ENCODE measurements around the gene GLRA1.
"Not testable (repeated sequence)": the region's sequence is repeated elsewhere in the genome, so short reads cannot be mapped to it uniquely, and the experiment has no call there.

Gene GLRA1

DNA sequence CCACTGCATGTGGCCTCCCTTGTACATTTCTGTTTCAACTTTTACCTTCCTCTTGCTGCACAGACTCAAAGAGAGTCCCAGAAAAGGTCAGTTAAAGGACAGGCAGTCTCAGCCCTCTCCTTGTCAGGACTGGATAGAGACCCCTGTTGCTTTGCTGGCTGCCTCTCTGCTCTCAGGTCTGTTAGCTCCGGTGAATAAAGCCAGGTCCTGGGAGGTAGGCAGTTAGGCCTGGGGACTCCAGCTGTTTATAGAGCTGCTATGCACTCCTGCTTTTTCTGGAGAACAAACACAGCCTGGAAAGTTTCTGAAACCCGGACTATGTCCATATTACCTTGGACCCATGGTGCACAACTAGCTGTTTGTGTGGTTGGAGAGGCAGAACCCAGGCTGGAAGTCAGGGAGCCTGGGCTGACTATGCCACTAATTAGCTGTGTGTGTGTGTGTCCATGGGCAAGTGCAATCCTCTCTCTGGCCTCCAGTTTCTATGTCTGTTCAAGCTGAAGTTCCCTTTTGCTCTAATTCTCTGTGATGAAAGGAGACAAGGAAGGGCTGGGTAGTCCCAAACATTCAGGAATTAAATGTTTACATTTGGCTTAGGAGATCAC lies 42.9 kb downstream of the GLRA1 start:
- no peak for DNase-seq

GRCh38 chr5:151880324-151880723 lies 44.3 kb downstream of the GLRA1 start:
- no peak for DNase-seq

DNA sequence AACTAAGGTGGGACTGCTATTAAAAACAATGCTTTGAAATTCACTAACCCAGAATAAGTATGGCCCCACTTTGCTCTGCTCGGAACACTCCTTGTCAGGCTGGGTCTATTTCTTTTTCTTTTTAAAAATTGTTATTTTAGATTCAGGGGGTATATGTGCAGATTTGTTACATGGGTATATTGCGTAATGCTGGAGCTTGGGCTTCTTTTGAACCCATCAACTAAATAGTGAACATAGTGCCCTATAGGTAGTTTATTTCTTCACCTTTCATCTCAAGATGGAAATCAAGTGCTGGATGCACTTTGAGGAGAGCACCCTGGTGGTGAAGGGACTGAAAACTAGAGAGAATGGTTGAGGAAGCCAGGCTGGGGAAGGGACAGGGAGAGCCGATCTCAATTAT lies 51.0 kb downstream of the GLRA1 start:
- DNase-seq = no peak

DNA sequence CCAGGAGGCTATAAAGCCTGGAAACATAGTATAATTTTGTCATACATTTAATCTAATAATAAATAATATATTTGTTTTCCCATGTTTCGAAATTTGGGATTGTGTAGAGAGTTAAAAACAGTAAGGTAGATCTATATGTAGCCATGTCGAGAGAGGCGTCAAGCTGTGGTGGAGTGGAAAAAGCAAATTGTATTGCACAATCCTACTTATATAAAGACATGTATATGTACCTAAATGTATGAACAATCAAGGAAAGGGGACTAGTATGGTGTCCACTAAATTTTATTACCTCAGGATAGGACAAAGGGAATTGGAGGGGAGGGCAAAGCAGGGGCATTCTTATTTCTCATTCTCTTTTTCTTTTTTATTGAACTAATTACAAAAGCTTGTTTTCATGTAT lies 52.0 kb downstream of the GLRA1 start:
- no peak for DNase-seq

GRCh38 chr5:151870820-151871219 lies 53.8 kb downstream of the GLRA1 start:
- no peak for DNase-seq

DNA sequence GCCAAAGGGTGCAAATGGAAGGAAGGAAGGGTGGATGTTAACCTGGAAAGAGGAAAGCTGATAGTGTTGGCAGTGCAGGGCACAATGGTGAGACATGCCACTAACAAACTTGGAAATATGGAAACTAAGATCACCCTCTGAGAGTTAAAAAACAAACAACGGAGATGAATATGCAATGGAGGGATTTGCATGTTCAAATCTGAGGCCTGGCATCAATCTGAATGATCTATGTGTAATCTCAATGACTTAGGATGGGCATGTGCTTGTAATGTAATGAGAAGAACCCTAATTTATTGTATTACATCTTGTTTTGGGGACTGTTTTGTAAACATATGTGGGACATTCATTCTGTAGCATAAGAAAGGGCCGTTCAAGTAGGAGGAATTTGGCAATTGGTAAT lies 54.4 kb downstream of the GLRA1 start:
- no peak for DNase-seq

DNA sequence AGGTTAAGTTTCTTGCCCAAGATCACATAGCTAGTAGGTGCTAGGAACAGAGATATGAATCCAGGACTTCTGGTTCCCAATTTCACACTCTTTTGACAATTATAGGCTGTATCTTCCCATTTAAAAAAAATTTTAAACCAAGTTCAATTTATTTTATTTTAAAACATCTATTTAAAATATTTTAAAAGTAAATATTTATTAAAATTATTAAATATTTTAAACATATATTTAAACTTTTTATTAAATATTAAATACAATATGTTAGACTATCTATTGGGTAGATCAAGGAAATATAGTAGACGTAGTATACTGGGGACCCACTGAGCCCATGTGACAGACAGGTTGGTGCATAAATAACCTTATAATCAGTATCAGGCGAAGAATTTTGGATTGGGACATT lies 54.8 kb downstream of the GLRA1 start:
- DNase-seq = no peak

GRCh38 chr5:151868451-151868850 lies 56.2 kb downstream of the GLRA1 start:
- no peak for DNase-seq

- no peak for DNase-seq
These were observed 60.4 kb downstream of the GLRA1 start for GRCh38 chr5:151864061-151864748.

- no peak for DNase-seq
These were observed 61.1 kb downstream of the GLRA1 start for GRCh38 chr5:151863566-151863965.

DNA sequence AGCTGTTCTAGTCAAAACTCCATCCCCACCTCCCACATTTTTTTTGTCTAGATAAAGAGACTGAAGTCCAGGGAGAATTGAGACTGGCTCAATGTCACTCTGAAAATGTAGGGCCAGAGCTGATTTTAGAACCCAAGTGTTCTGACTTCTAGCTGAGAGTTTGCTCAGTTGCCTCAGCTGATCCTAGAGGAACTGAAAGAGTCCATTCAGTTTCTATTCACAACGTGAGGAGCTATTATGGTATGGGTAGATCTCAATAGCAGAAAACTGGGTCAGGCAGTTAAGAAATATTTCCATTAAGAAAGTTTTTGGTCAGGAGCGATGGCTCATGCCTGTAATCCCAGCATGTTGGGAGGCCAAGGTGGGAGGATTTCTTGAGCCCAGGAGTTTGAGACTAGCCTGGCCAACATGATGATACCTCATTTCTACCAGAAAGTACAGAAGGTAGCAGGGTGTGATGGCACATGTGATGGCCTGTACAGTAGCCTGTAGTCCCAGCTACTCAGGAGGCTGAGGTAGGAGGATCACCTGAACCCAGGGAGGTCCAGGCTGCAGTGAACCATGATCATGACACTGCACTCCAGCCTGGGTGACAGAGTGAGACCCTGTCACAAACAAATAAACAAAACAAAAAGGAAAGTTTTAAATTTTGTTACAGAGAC lies 61.7 kb downstream of the GLRA1 start:
- no peak for DNase-seq

GRCh38 chr5:151860867-151861266 lies 63.8 kb downstream of the GLRA1 start:
- DNase-seq = not testable (repeated sequence)

DNA sequence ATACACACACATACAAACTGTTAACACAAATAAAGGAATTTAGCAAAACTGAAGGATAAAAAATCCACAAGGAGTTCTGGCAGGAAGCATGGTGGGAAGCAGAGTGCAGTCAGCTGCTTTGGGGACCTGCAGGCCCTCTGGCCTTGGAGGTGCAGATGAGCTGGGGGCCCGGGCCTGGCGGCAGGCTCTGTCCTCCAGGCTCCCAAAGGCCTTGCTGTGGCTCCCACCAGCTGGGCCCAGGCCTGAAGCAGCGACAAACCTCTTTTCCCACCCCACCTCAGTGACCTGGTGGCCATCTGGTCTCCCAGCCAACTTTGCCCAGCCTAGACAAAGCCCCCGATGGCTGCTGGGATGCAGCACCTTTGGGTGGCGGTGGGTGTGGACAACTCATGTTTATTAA lies 67.8 kb downstream of the GLRA1 start:
- no peak for DNase-seq

DNA sequence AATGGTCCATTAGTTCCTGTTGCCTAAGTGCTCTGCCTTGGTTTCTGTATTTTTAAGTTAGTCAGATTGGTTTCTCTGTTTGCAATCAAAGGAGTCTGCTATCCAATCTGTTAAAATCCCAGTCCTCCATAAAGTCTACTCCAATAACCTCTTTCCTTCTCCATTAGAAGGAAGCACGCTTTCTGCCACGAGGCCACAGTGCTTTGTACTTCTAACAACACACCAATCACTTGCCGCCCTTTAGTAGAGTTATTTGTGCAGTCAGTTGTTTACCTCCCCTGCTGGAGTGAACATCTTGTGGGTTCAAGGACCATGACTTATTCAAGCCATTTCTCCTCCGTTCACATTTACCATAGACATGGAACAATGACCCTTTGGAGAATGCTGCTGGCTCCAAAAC lies 69.0 kb downstream of the GLRA1 start:
- DNase-seq = no peak

DNA sequence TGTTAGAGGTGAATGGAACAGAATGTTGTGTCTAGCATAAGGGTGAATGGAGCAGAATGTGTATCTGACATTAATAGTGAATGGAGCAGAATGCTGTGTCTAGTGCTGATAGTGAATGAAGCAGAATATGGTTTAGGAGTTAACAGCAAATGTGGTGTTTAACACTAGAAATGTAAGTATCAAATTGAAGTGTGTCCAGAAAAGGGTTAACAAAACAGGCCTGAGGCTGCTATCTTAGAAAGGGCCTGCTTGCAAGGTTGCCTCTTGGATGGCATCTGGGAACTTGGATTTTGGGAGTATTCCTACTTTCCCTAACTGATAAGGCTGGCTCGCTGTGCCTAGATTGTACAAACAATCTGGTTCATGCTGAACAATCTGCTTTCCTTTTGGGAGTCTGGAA lies 76.8 kb downstream of the GLRA1 start:
- DNase-seq = no peak

GRCh38 chr5:151846765-151847164 lies 77.9 kb downstream of the GLRA1 start:
- DNase-seq = no peak

- DNase-seq = not testable (repeated sequence)
These were observed 91.8 kb downstream of the GLRA1 start for GRCh38 chr5:151832843-151833242.

- no peak for DNase-seq
These were observed 95.3 kb downstream of the GLRA1 start for GRCh38 chr5:151829370-151829769.

DNA sequence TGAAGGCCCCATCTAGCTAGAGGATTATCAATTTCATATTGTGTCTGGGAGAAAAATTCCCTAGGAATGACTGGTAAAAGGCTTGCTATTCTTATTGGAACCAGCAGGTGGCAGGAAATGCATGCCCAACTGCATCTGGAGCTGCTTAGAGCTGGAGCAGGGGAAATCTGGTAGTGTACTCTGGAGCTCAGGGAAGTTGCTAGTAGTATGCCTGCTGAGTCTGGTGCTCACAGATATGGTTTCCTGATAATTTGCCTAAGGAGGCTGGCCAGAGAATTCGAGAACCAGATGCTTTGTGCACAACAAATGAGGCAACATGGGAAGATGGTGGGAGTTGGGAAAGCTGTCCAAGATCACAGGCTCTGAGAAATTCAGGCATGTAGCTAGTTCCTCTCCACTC lies 99.2 kb downstream of the GLRA1 start:
- peak; percentile 15 for DNase-seq

- no peak for DNase-seq
These were observed 102.5 kb downstream of the GLRA1 start for GRCh38 chr5:151822141-151822540.

DNA sequence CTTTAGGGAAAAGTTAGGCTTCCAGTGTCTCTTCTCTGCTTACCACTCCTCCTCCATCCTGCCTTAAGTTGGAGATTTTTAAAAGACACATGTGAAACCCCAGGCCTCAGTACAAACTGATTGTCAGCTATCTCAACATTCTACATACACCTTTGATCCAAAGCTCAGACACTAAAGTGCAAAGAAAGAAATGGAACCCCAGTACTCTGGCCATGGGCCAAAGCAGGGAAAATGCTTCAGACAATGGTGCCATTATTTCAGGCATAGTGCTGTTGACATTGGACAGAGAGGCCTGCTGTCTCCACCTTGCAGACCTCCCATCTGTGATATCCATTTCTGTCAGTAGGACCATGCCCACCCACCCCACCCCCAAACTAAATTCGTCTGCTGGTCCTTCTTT lies 103.7 kb downstream of the GLRA1 start:
- DNase-seq = peak; percentile 5

DNA sequence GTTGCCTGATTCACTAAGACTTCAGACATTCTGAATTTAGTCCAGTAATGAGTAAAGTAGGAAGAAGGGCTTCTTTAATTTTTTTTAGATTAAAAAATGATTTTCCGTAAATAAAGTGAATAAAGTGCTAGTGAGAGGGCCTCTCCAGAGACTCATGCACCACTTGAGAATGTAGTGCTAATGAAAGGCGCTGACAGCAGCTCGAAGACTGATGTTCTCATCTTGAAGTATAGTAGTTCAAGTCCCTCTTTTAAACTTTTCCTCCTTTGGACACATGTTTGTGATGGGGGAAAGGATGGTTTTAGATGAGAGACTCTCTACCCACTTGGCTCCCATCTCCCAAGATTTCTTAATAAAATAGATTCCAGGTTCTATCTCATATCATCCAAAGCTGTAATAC lies 104.4 kb downstream of the GLRA1 start:
- DNase-seq = no peak

- DNase-seq = no peak
These were observed 104.8 kb downstream of the GLRA1 start for GRCh38 chr5:151819830-151820229.

DNA sequence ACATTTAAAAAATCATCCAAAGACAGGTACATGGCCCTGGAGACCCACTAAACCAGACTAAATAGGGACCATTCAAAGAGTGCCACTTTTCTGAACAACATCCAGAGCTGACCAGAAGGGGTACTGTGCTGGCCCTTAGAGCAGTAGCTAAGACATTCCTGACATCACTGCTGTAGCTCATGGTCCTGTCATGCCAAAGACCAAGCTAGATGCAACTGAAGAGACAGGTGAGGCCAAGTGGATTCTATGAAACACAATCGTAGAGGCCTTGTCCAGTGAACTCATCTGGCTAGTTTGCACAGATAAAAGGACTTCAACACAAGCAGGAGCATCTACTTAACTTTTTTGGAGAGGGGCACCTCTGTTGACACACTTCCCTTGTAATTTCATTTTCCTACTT lies 109.6 kb downstream of the GLRA1 start:
- no peak for DNase-seq
